Measurements from ENCODE around the gene CRYBA1.

GRCh38 chr17:29278692-29279091 is 32.0 kb downstream of the CRYBA1 start:
- no peak for TF ChIP-seq BHLHE40 (IDR thresholded peaks at IDR 0.05; ENCODE audit: borderline replicate concordance)
- TF ChIP-seq TARDBP (IDR thresholded peaks at IDR 0.05), result no peak
- no peak for TF ChIP-seq NFRKB (IDR thresholded peaks at IDR 0.05)
- TF ChIP-seq FOXM1 (IDR thresholded peaks at IDR 0.05; ENCODE audit: borderline replicate concordance), result no peak
- TF ChIP-seq FOXA1 (IDR thresholded peaks at IDR 0.05), result no peak
- TF ChIP-seq SUZ12 (IDR thresholded peaks at IDR 0.05), result no peak
- no peak for TF ChIP-seq FOXK2 (IDR thresholded peaks at IDR 0.05)
- no peak for TF ChIP-seq SP1 (IDR thresholded peaks at IDR 0.05)
- TF ChIP-seq PKNOX1 (IDR thresholded peaks at IDR 0.05), result no peak
- no peak for TF ChIP-seq LEF1 (IDR thresholded peaks at IDR 0.05; ENCODE audit: borderline replicate concordance)
- no peak for TF ChIP-seq ZNF384 (IDR thresholded peaks at IDR 0.05)
- TF ChIP-seq HDGF (IDR thresholded peaks at IDR 0.05; ENCODE audit: borderline replicate concordance), result no peak
- no peak for TF ChIP-seq L3MBTL2 (conservative IDR thresholded peaks at IDR 0.05)
- TF ChIP-seq ARNT (IDR thresholded peaks at IDR 0.05), result no peak
